Measurements from ENCODE around the gene NEXN.

DNA sequence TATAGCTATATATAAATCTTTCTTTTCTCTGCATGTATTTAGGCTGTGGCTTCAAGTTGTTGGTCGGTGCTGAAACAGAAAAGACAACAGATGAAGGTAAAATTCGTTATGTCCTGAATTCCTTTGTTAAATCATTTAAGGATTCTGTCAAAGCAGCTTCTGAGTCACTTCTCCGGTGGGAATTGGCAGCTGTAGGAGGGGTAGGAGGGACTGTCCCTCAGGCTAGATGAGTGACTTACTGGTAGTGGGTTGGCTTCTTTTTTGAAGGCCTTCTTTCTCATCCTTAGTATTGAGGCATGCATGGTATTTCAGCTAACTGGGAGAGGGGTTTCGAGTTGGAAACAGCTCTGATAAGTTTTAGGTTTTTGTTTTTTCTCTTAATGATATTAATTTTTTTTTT lies 22.1 kb upstream of the NEXN start:
- TF ChIP-seq, protein P1, sequence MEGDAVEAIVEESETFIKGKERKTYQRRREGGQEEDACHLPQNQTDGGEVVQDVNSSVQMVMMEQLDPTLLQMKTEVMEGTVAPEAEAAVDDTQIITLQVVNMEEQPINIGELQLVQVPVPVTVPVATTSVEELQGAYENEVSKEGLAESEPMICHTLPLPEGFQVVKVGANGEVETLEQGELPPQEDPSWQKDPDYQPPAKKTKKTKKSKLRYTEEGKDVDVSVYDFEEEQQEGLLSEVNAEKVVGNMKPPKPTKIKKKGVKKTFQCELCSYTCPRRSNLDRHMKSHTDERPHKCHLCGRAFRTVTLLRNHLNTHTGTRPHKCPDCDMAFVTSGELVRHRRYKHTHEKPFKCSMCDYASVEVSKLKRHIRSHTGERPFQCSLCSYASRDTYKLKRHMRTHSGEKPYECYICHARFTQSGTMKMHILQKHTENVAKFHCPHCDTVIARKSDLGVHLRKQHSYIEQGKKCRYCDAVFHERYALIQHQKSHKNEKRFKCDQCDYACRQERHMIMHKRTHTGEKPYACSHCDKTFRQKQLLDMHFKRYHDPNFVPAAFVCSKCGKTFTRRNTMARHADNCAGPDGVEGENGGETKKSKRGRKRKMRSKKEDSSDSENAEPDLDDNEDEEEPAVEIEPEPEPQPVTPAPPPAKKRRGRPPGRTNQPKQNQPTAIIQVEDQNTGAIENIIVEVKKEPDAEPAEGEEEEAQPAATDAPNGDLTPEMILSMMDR (conservative IDR thresholded peaks at IDR 0.05; ENCODE audit: low read length) = no peak
- no peak for TF ChIP-seq EZH2phosphoT487 (IDR thresholded peaks at IDR 0.05; ENCODE audit: borderline replicate concordance, low read depth, low read length)

Data from OCI-LY7 (cell line).